ENCODE measurements around the gene DHRS9.

DNA sequence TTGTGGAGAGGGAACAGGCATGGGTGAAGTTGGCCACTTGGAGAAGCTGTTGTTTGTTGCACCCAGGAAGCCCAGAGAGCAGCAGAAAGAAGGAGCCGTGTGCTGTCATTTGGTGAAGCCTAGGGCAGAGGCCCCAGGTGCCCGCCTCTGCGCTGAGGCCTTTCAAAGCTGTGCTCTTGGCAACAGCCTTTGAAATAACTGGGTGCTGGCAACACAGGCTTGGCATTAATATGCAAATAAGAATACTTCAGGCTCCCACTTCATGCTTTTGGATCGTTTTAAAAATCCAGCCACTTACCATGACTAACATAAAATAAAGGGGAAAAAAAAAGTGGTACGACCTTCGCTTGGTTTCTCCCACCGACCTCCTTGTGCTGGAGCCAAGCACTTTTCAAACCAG lies 41.1 kb downstream of the DHRS9 start:
- TF ChIP-seq, protein P1, sequence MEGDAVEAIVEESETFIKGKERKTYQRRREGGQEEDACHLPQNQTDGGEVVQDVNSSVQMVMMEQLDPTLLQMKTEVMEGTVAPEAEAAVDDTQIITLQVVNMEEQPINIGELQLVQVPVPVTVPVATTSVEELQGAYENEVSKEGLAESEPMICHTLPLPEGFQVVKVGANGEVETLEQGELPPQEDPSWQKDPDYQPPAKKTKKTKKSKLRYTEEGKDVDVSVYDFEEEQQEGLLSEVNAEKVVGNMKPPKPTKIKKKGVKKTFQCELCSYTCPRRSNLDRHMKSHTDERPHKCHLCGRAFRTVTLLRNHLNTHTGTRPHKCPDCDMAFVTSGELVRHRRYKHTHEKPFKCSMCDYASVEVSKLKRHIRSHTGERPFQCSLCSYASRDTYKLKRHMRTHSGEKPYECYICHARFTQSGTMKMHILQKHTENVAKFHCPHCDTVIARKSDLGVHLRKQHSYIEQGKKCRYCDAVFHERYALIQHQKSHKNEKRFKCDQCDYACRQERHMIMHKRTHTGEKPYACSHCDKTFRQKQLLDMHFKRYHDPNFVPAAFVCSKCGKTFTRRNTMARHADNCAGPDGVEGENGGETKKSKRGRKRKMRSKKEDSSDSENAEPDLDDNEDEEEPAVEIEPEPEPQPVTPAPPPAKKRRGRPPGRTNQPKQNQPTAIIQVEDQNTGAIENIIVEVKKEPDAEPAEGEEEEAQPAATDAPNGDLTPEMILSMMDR (conservative IDR thresholded peaks at IDR 0.05; ENCODE audit: low read depth, low read length): no peak
- TF ChIP-seq EZH2 (IDR thresholded peaks at IDR 0.05; ENCODE audit: low read length, unreplicated experiment): no peak
- TF ChIP-seq EZH2phosphoT487 (IDR thresholded peaks at IDR 0.05; ENCODE audit: borderline replicate concordance, low read length): no peak
